SK-N-SH (cell line): ENCODE measurements around the gene TMEM26. TPM values are rescaled to one million over a fixed set of nuclear protein-coding genes. Genes with fewer than 3 reads are reported as not detected.

Experiments
- CTCF ChIA-PET: fragments of 300-600, 350-600 bp; formaldehyde crosslinking; extraction: SDS; loops from one replicate; lab custom pipeline; 2021; lab: Yijun Ruan, JAX
- POLR2A ChIA-PET: fragments of 350-600 bp; sonication (Branson Sonifier 250); formaldehyde crosslinking; extraction: SDS; loops from one replicate; lab custom pipeline; 2020; ENCODE audit warnings: antibody characterized with exemption, inconsistent platforms; lab: Yijun Ruan, JAX
- DNase-seq: peaks from one replicate; pipeline ENCODE4 v3.0.0; 2012
- H2AFZ ChIP-seq: fragments of 200-600 bp; sonication (generic); 2 replicates; pipeline ENCODE4 v1.8.1; 2016; ENCODE audit warnings: antibody characterized with exemption, mild to moderate bottlenecking, low read depth
- H3F3A ChIP-seq: fragments of 200-600 bp; sonication (generic); replicated peaks from 2 replicates; pipeline ENCODE3; 2016; ENCODE audit warnings: antibody characterized with exemption, mild to moderate bottlenecking; ENCODE audit not compliant: insufficient read depth
- H3K27ac ChIP-seq, 2 experiments: fragments of 200-500 bp in 1 of 2; fragments of 200-600 bp in 1 of 2; sonication (Bioruptor generic) in 1 of 2; sonication (generic), shearing (Covaris generic) in 1 of 2; 2 replicates each; pipeline versions ENCODE4 v1.5.1 to v1.6.1; 2014 to 2016; ENCODE audit warnings: low read depth in 2 of 2, inconsistent platforms in 1 of 2, low read length in 1 of 2, mild to moderate bottlenecking in 1 of 2, mixed read lengths in 1 of 2
- H3K27me3 ChIP-seq: fragments of 200-600 bp; sonication (generic), shearing (Covaris generic); 2 replicates; pipeline ENCODE4 v1.6.1; 2016; ENCODE audit warnings: mixed run types; ENCODE audit not compliant: insufficient read depth
- H3K36me3 ChIP-seq, 2 experiments: fragments of 200-500 bp in 1 of 2; fragments of 200-600 bp in 1 of 2; sonication (Bioruptor generic) in 1 of 2; sonication (generic) in 1 of 2; replicated peaks in 1 of 2; 2 replicates each; pipeline versions ENCODE3 to v1.5.1; 2014 to 2016; ENCODE audit warnings: low read length in 1 of 2, mild to moderate bottlenecking in 1 of 2; ENCODE audit not compliant: insufficient read depth in 2 of 2, control insufficient read depth in 1 of 2
- H3K4me1 ChIP-seq, 2 experiments: fragments of 200-500 bp in 1 of 2; fragments of 200-600 bp in 1 of 2; sonication (Bioruptor generic) in 1 of 2; sonication (generic), shearing (Covaris generic) in 1 of 2; 2 replicates each; pipeline versions ENCODE4 v1.5.1 to v1.6.1; 2014 to 2016; ENCODE audit warnings: low read depth in 1 of 2, low read length in 1 of 2, mixed run types in 1 of 2; ENCODE audit not compliant: insufficient read depth in 2 of 2, control insufficient read depth in 1 of 2
- H3K4me2 ChIP-seq: fragments of 200-600 bp; sonication (generic), shearing (Covaris generic); 2 replicates; pipeline ENCODE4 v1.6.1; 2017; ENCODE audit warnings: mixed run types
- H3K4me3 ChIP-seq, 2 experiments: fragments of 200-500 bp in 1 of 2; fragments of 200-600 bp in 1 of 2; sonication (Bioruptor generic) in 1 of 2; sonication (generic), shearing (Covaris generic) in 1 of 2; 2 replicates each; pipeline versions ENCODE4 v1.5.1 to v1.8.1; 2014 to 2016; ENCODE audit warnings: low read depth in 2 of 2, inconsistent platforms in 1 of 2, low read length in 1 of 2, mild to moderate bottlenecking in 1 of 2, mixed read lengths in 1 of 2, moderate library complexity in 1 of 2
- H3K79me2 ChIP-seq: fragments of 200-600 bp; sonication (generic); 2 replicates; pipeline ENCODE4 v1.8.1; 2017; ENCODE audit warnings: mild to moderate bottlenecking; ENCODE audit not compliant: insufficient read depth
- H3K9ac ChIP-seq: fragments of 200-600 bp; sonication (generic); 2 replicates; pipeline ENCODE4 v1.6.1; 2017; ENCODE audit warnings: mixed run types
- H3K9me2 ChIP-seq: fragments of 200-600 bp; sonication (generic); 2 replicates; pipeline ENCODE4 v1.6.1; 2017; ENCODE audit warnings: mixed run types
- H3K9me3 ChIP-seq: fragments of 200-600 bp; sonication (generic); 2 replicates; pipeline ENCODE4 v1.6.1; 2017; ENCODE audit warnings: mixed run types, mild to moderate bottlenecking, moderate library complexity
- H4K20me1 ChIP-seq: fragments of 200-600 bp; sonication (generic); 2 replicates; pipeline ENCODE4 v1.6.1; 2017; ENCODE audit warnings: mild to moderate bottlenecking, mixed run types; ENCODE audit not compliant: insufficient read depth
- CTCF ChIP-seq: fragments of 200-600 bp; sonication (generic); IDR thresholded peaks from 2 replicates; pipeline ENCODE4 v1.6.1; 2017; ENCODE audit warnings: antibody characterized with exemption, mild to moderate bottlenecking, moderate library complexity
- EP300 ChIP-seq, 2 experiments: IDR thresholded peaks; 2 replicates each; pipeline versions ENCODE4 v1.4.0 to v1.6.1; 2012; ENCODE audit warnings: borderline replicate concordance in 1 of 2, low read depth in 1 of 2, low read length in 1 of 2
- EZH2phosphoT487 ChIP-seq: fragments of 200-600 bp; sonication (generic); IDR thresholded peaks from 2 replicates; pipeline ENCODE4 v1.6.1; 2017; ENCODE audit warnings: low read depth, mixed run types, mild to moderate bottlenecking, antibody characterized with exemption, moderate library complexity, borderline replicate concordance
- FOXJ3 ChIP-seq: sonication (generic); formaldehyde crosslinking; IDR thresholded peaks from 2 replicates; pipeline ENCODE4 v1.5.1; 2020; ENCODE audit warnings: mild to moderate bottlenecking, missing genetic modification reagents
- FOXM1 ChIP-seq: IDR thresholded peaks from 2 replicates; pipeline ENCODE4 v1.4.0; 2012; ENCODE audit warnings: low read depth, mild to moderate bottlenecking
- GABPA ChIP-seq: IDR thresholded peaks from 2 replicates; pipeline ENCODE4 v1.4.0; 2012; ENCODE audit warnings: low read depth, mild to moderate bottlenecking
- JUND ChIP-seq: IDR thresholded peaks from 2 replicates; pipeline ENCODE4 v1.4.0; 2012
- NFIC ChIP-seq: IDR thresholded peaks from 2 replicates; pipeline ENCODE4 v1.4.0; 2012; ENCODE audit warnings: borderline replicate concordance
- NRF1 ChIP-seq: IDR thresholded peaks from 2 replicates; pipeline ENCODE4 v1.6.1; 2012; ENCODE audit warnings: low read depth, mild to moderate bottlenecking, low read length
- PBX3 ChIP-seq: IDR thresholded peaks from 2 replicates; pipeline ENCODE4; 2012
- POLR2AphosphoS5 ChIP-seq: IDR thresholded peaks from 2 replicates; pipeline ENCODE4 v1.6.1; 2012; ENCODE audit warnings: low read depth, low read length
- RAD21 ChIP-seq: IDR thresholded peaks from 2 replicates; pipeline ENCODE4 v1.6.1; 2012; ENCODE audit warnings: mild to moderate bottlenecking, low read length
- RCOR1 ChIP-seq: fragments of 150-350 bp; IDR thresholded peaks from 2 replicates; pipeline ENCODE4 v1.6.1; 2017; ENCODE audit warnings: antibody characterized with exemption, low read length
- RFX5 ChIP-seq: IDR thresholded peaks from 2 replicates; pipeline ENCODE4 v1.6.1; 2012; ENCODE audit warnings: mild to moderate bottlenecking, improper control_type of control experiment, low read length
- RXRA ChIP-seq: IDR thresholded peaks from 2 replicates; pipeline ENCODE4 v1.4.0; 2012; ENCODE audit warnings: low read depth, mild to moderate bottlenecking, borderline replicate concordance
- SIN3A ChIP-seq: IDR thresholded peaks from 2 replicates; pipeline ENCODE4 v1.6.1; 2012; ENCODE audit warnings: low read depth, mild to moderate bottlenecking, low read length, moderate library complexity, borderline replicate concordance
- TCF12 ChIP-seq: IDR thresholded peaks from 2 replicates; pipeline ENCODE4 v1.4.0; 2012
- TEAD4 ChIP-seq: IDR thresholded peaks from 2 replicates; pipeline ENCODE4 v1.4.0; 2012; ENCODE audit warnings: mild to moderate bottlenecking, borderline replicate concordance; ENCODE audit not compliant: insufficient read depth
- WGBS: methylation state at CpG from one replicate; pipeline ENCODE4 v1.1.6; 2017; ENCODE audit warnings: low lambda C conversion rate; 5-methylcytosine and 5-hydroxymethylcytosine counted together
- polyA plus RNA-seq, 3 experiments: library from polyadenylated mRNA; depleted of rRNA; stranded (reverse); fragments of >200 nt; gene quantifications; 2 replicates each; pipeline ENCODE4 v1.2.3, GENCODE V29; 2012
- TF ChIP-seq, protein P1 (sequence below): IDR thresholded peaks from 2 replicates; pipeline ENCODE4 v1.4.0; 2012; ENCODE audit warnings: low read depth, borderline replicate concordance
- TF ChIP-seq, protein P2 (sequence below): fragments of 150-350 bp; IDR thresholded peaks from 2 replicates; pipeline ENCODE4 v1.6.1; 2016; ENCODE audit warnings: mild to moderate bottlenecking, low read depth, low read length

Gene TMEM26
- polyA plus RNA-seq, 1 of the 3 experiments (the other 2 are of a cell fraction): 0.05 TPM

GRCh38 chr10:61471491-61471890, 18.3 kb upstream of the TMEM26 start:
- no peak overlapping the region for H3K4me2 ChIP-seq
- ChIA-PET CTCF (no interaction called here), POLR2A (no interaction called here)
- no peaks in the 10 kb centered on the region for H3K27me3 ChIP-seq
- WGBS: 93% methylated on average over 2 of the region's 2 CpGs
- no peaks in the 10 kb centered on the region for H4K20me1 ChIP-seq
- no peak overlapping the region for H3K27ac ChIP-seq
- no peak overlapping the region for H3K9ac ChIP-seq
- H3K79me2 ChIP-seq: no peaks in the 10 kb centered on the region
- H3K9me2 ChIP-seq: no peaks in the 10 kb centered on the region
- H3K9me3 ChIP-seq: no peaks in the 10 kb centered on the region
- H3K4me1 ChIP-seq: peaks cover 0 to 10% of the 10 kb centered on the region in 2 experiments; a peak in 3 of 4 replicates
- no peak overlapping the region for H3K4me3 ChIP-seq
- H3K36me3 ChIP-seq: no peaks in the 10 kb centered on the region
- TF ChIP-seq POLR2AphosphoS5: no peak
- TF ChIP-seq PBX3: no peak
- TF ChIP-seq, protein P1, sequence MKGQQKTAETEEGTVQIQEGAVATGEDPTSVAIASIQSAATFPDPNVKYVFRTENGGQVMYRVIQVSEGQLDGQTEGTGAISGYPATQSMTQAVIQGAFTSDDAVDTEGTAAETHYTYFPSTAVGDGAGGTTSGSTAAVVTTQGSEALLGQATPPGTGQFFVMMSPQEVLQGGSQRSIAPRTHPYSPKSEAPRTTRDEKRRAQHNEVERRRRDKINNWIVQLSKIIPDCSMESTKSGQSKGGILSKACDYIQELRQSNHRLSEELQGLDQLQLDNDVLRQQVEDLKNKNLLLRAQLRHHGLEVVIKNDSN: no peak
- TF ChIP-seq TEAD4: no peak
- TF ChIP-seq RFX5: no peak
- no peak for TF ChIP-seq EP300 (IDR thresholded peaks at IDR 0.05; ENCODE audit: borderline replicate concordance in 1 of 2, low read depth in 1 of 2, low read length in 1 of 2)
- TF ChIP-seq TCF12: no peak
- TF ChIP-seq NFIC: no peak
- TF ChIP-seq CTCF: no peak
- no peak for TF ChIP-seq SIN3A
- TF ChIP-seq FOXJ3: no peak
- TF ChIP-seq, protein P2, sequence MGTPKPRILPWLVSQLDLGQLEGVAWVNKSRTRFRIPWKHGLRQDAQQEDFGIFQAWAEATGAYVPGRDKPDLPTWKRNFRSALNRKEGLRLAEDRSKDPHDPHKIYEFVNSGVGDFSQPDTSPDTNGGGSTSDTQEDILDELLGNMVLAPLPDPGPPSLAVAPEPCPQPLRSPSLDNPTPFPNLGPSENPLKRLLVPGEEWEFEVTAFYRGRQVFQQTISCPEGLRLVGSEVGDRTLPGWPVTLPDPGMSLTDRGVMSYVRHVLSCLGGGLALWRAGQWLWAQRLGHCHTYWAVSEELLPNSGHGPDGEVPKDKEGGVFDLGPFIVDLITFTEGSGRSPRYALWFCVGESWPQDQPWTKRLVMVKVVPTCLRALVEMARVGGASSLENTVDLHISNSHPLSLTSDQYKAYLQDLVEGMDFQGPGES: no peak
- TF ChIP-seq, all 33 proteins: peak for 0
- Histone ChIP-seq H3F3A (peaks cover 7% of the 10 kb centered on the region), H2AFZ (no peak overlapping the region)
- DNase-seq: no peak

GRCh38 chr10:61470740-61471139, 17.6 kb upstream of the TMEM26 start:
- DNase-seq: no peak
- CTCF ChIA-PET: no interaction called here
- no peak for TF ChIP-seq RCOR1
- no peak for TF ChIP-seq RAD21
- no peak for TF ChIP-seq FOXJ3
- no peak for TF ChIP-seq JUND
- no peak for TF ChIP-seq GABPA
- no peak for TF ChIP-seq EZH2phosphoT487
- TF ChIP-seq, protein P2: no peak
- no peak for TF ChIP-seq SIN3A
- TF ChIP-seq NRF1: no peak
- no peak for TF ChIP-seq PBX3
- no peak for TF ChIP-seq FOXM1
- no peak for TF ChIP-seq RXRA
- TF ChIP-seq, protein P1: no peak
- no peak for TF ChIP-seq EP300 (IDR thresholded peaks at IDR 0.05; ENCODE audit: borderline replicate concordance in 1 of 2, low read depth in 1 of 2, low read length in 1 of 2)

More at GRCh38 chr10:61470740-61471139, 17.6 kb upstream of the TMEM26 start:
- Histone ChIP-seq H3K27me3 (no peaks in the 10 kb centered on the region), H3F3A (peaks cover 7% of the 10 kb centered on the region), H3K9me3 (no peaks in the 10 kb centered on the region), H3K4me1 (peaks cover 0 to 10% of the 10 kb centered on the region in 2 experiments; a peak in 3 of 4 replicates), H3K4me3 (no peak overlapping the region), H4K20me1 (no peaks in the 10 kb centered on the region), H3K27ac (no peak overlapping the region), H2AFZ (no peak overlapping the region), H3K4me2 (no peak overlapping the region), H3K9ac (no peak overlapping the region), H3K79me2 (no peaks in the 10 kb centered on the region), H3K36me3 (no peaks in the 10 kb centered on the region), H3K9me2 (no peaks in the 10 kb centered on the region)
- 87% methylated on average over 2 of the region's 2 CpGs for WGBS
- POLR2A ChIA-PET: no interaction called here
